PC-9 (cell line): ENCODE results near the gene ELMO3. TPM values are rescaled to one million over a fixed set of nuclear protein-coding genes. Genes with fewer than 3 reads are reported as not detected.

Experiments used
- BruUV-seq: library from RNA; stranded (reverse); fragments of 400-500 nt; replicated peaks from 2 replicates; lab custom pipeline; 2021; lab: Mats Ljungman, UMichigan
- CTCF ChIA-PET: fragments of 300-600 bp; sonication (Branson Sonifier 250); formaldehyde crosslinking; loops from one replicate; lab custom pipeline; 2022; ENCODE audit warnings: antibody characterized with exemption; lab: Charles Lee
- POLR2A ChIA-PET: fragments of 300-600 bp; sonication (Branson Sonifier 250); formaldehyde crosslinking; loops from one replicate; lab custom pipeline; 2022; ENCODE audit warnings: antibody characterized with exemption; ENCODE audit not compliant: unreplicated experiment; lab: Charles Lee
- DNase-seq, 2 experiments: peaks; one replicate each; pipeline versions ENCODE4 v3.0.0 to v3.0.0-alpha.2; 2015 to 2022; ENCODE audit warnings: mixed read lengths in 1 of 2
- H2AFZ ChIP-seq: fragments of 200-600 bp; sonication (generic); 2 replicates; pipeline ENCODE4 v1.8.1; 2017; ENCODE audit warnings: antibody characterized with exemption
- H3F3A ChIP-seq: fragments of 200-600 bp; sonication (generic); 2 replicates; pipeline ENCODE4 v1.8.1; 2017; ENCODE audit warnings: antibody characterized with exemption, mild to moderate bottlenecking, low read depth; ENCODE audit not compliant: insufficient read depth
- H3K27ac ChIP-seq: fragments of 200-600 bp; sonication (generic); 2 replicates; pipeline ENCODE4 v1.6.1; 2016; ENCODE audit warnings: mixed run types
- H3K27me3 ChIP-seq: fragments of 200-600 bp; sonication (generic); 2 replicates; pipeline ENCODE4 v1.6.1; 2016; ENCODE audit warnings: low read depth, mixed run types; ENCODE audit not compliant: insufficient read depth
- H3K36me3 ChIP-seq: fragments of 200-600 bp; sonication (generic); 2 replicates; pipeline ENCODE4 v1.6.1; 2016; ENCODE audit warnings: low read depth, mixed run types
- H3K4me1 ChIP-seq: fragments of 200-600 bp; sonication (generic); replicated peaks from 2 replicates; pipeline ENCODE4 v1.6.1; 2016; ENCODE audit warnings: mixed run types; ENCODE audit not compliant: insufficient read depth
- H3K4me2 ChIP-seq: fragments of 200-600 bp; sonication (generic); 2 replicates; pipeline ENCODE4 v1.6.1; 2017; ENCODE audit warnings: mixed run types
- H3K4me3 ChIP-seq: fragments of 200-600 bp; sonication (generic); 2 replicates; pipeline ENCODE4 v1.6.1; 2016; ENCODE audit warnings: mixed run types
- H3K79me2 ChIP-seq: fragments of 200-600 bp; sonication (generic); 2 replicates; pipeline ENCODE4 v1.6.1; 2017; ENCODE audit warnings: low read depth, mixed run types
- H3K9me2 ChIP-seq: fragments of 200-600 bp; sonication (generic); 2 replicates; pipeline ENCODE4 v1.8.1; 2017; ENCODE audit warnings: mild to moderate bottlenecking; ENCODE audit not compliant: insufficient read depth
- H3K9me3 ChIP-seq: fragments of 200-600 bp; sonication (generic); 2 replicates; pipeline ENCODE4 v1.8.1; 2016; ENCODE audit warnings: low read depth; ENCODE audit not compliant: insufficient read depth
- H4K20me1 ChIP-seq: fragments of 200-600 bp; sonication (generic); 2 replicates; pipeline ENCODE4 v1.8.1; 2017; ENCODE audit not compliant: insufficient read depth
- EZH2 ChIP-seq: fragments of 200-600 bp; sonication (generic); IDR thresholded peaks from 2 replicates; pipeline ENCODE4 v1.8.0; 2017; ENCODE audit warnings: antibody characterized with exemption, low read depth
- intact Hi-C: fragments of 100-400 bp; cut with micrococcal nuclease; formaldehyde crosslinking; loops from one replicate; pipeline ENCODE4 v1.10.0; 2022; ENCODE audit not compliant: unreplicated experiment
- total RNA-seq: library from RNA; stranded (reverse); gene quantifications from 2 replicates; pipeline ENCODE4 v1.2.3, GENCODE V29; 2021
- TF ChIP-seq, protein P1 (sequence below): fragments of 200-600 bp; sonication (generic); conservative IDR thresholded peaks from 2 replicates; pipeline ENCODE4 v1.6.1; 2017; ENCODE audit warnings: mixed run types, antibody characterized with exemption, mild to moderate bottlenecking, moderate library complexity

ELMO3 gene
- total RNA-seq, 1 experiment from 2014 or later, result 32.4 TPM

DNA sequence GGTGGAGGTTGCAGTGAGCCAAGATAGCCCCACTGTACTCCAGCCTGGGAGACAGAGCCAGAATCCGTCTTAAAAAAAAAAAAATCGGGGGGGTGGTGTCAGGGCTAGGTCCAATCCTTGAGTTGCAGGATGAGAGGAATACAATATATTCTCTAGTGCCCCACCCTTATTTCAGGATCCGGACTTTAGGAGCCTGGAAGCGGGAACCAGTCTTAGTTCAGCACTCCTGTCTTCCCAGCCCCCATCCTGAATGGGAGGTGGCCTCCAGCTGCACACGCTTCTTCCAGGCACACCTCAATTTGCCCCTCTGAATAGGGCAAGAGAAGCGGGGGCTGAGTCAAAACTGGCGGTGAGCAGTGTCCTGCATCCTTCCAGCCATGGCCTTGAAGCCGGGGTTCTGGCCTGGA lies 46.7 kb downstream of the ELMO3 start:
- H3F3A ChIP-seq, result peaks cover 65% of the 10 kb centered on the region
- intact Hi-C loops, result loop anchor here (1.0 to 10.0 kb wide), 6 partner anchors 19 to 989 kb away; partner anchors contain the start of genes ELMO3, ESRP2, NOL3 and TMEM208
- H3K9me2 ChIP-seq, result no peaks in the 10 kb centered on the region
- H3K79me2 ChIP-seq, result peaks cover 35% of the 10 kb centered on the region
- H3K4me1 ChIP-seq, result peaks cover 59% of the 10 kb centered on the region
- H3K36me3 ChIP-seq, result no peaks in the 10 kb centered on the region
- ChIA-PET POLR2A (interaction anchor here (1.0 to 1.1 kb wide), 2 partner anchors 31 to 33 kb away, joined by 7 to 14 read pairs; no protein-coding TSS in a partner anchor), CTCF (interaction anchor here (0.6 to 1.5 kb wide), 3 partner anchors 33 to 47 kb away, joined by 4 read pairs; no protein-coding TSS in a partner anchor)
- H3K9me3 ChIP-seq, result no peaks in the 10 kb centered on the region
- no peaks in the 10 kb centered on the region; the same call in 1 of the 2 replicates for H3K27me3 ChIP-seq
- H2AFZ ChIP-seq, result peak overlapping the region; percentile 90; the same call in 1 of the 2 replicates
- no peaks in the 10 kb centered on the region for H4K20me1 ChIP-seq
- TF ChIP-seq EZH2, result no peak
- TF ChIP-seq, protein P1, sequence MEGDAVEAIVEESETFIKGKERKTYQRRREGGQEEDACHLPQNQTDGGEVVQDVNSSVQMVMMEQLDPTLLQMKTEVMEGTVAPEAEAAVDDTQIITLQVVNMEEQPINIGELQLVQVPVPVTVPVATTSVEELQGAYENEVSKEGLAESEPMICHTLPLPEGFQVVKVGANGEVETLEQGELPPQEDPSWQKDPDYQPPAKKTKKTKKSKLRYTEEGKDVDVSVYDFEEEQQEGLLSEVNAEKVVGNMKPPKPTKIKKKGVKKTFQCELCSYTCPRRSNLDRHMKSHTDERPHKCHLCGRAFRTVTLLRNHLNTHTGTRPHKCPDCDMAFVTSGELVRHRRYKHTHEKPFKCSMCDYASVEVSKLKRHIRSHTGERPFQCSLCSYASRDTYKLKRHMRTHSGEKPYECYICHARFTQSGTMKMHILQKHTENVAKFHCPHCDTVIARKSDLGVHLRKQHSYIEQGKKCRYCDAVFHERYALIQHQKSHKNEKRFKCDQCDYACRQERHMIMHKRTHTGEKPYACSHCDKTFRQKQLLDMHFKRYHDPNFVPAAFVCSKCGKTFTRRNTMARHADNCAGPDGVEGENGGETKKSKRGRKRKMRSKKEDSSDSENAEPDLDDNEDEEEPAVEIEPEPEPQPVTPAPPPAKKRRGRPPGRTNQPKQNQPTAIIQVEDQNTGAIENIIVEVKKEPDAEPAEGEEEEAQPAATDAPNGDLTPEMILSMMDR, result no peak
- BruUV-seq, result no TSS peak
- H3K27ac ChIP-seq, result peak overlapping the region; percentile 76
- peak overlapping the region; percentile 90 for H3K4me3 ChIP-seq
- DNase-seq, result no peak
- peak overlapping the region; percentile 87 for H3K4me2 ChIP-seq

- peak overlapping the region; percentile 76 for H3K27ac ChIP-seq
- peak overlapping the region; percentile 90 for H3K4me3 ChIP-seq
- peak; percentile 56 to 80 for DNase-seq
- BruUV-seq, result no TSS peak
- H3K4me2 ChIP-seq, result peak overlapping the region; percentile 87
- H3K36me3 ChIP-seq, result no peaks in the 10 kb centered on the region
- H3F3A ChIP-seq, result peaks cover 63% of the 10 kb centered on the region
- POLR2A ChIA-PET, result interaction anchor here (0.6 to 1.4 kb wide), 18 partner anchors 19 to 714 kb away, joined by 3 to 24 read pairs (median 6); partner anchors contain the start of genes HSD11B2 and TMEM208
- H3K9me3 ChIP-seq, result no peaks in the 10 kb centered on the region
- CTCF ChIA-PET, result interaction anchor here (0.6 to 1.5 kb wide), 9 partner anchors 20 to 268 kb away, joined by 3 to 7 read pairs (median 4); no protein-coding TSS in a partner anchor
- H3K27me3 ChIP-seq, result no peaks in the 10 kb centered on the region; the same call in 1 of the 2 replicates
- no peaks in the 10 kb centered on the region for H3K9me2 ChIP-seq
- intact Hi-C loops, result loop anchor here (1.0 to 10.0 kb wide), 6 partner anchors 19 to 989 kb away; partner anchors contain the start of genes ELMO3, ESRP2, NOL3 and TMEM208
- H3K4me1 ChIP-seq, result peaks cover 54% of the 10 kb centered on the region
- no peak for TF ChIP-seq EZH2
- TF ChIP-seq, protein P1, result no peak; the same call in 1 of the 2 replicates
- peaks cover 35% of the 10 kb centered on the region for H3K79me2 ChIP-seq
- H2AFZ ChIP-seq, result peak overlapping the region; percentile 90
- H4K20me1 ChIP-seq, result no peaks in the 10 kb centered on the region
Measured at GRCh38 chr16:67246081-67246755, 47.3 kb downstream of the ELMO3 start.

DNA sequence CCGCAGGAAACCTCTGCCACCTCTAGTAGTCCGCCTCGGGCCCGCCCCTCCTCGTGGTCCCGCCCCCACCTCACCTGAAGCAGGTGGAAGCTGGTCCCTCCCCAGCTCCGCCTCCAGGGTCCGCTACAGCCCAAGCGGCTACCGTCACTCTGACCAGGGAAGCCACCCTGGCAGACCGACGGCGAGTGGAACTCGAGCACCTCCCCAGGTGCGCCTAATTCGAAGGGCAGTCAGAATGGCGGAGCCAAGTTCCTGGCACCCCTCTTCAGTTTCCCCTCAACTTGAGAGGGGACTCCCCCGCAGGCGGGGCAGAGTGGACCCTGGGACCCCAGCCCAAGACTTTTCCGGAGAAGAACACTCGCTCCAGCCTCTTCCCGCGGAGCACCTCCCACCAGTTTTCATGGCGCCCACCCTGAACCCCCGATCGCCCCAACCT lies 47.8 kb downstream of the ELMO3 start:
- Histone ChIP-seq H3K4me1 (peaks cover 48% of the 10 kb centered on the region), H3K9me2 (no peaks in the 10 kb centered on the region), H3F3A (peaks cover 57% of the 10 kb centered on the region), H3K9me3 (no peaks in the 10 kb centered on the region), H3K36me3 (no peaks in the 10 kb centered on the region), H3K27me3 (no peaks in the 10 kb centered on the region; the same call in 1 of the 2 replicates), H3K4me3 (peak overlapping the region; percentile 90), H2AFZ (peak overlapping the region; percentile 90), H4K20me1 (no peaks in the 10 kb centered on the region), H3K27ac (peak overlapping the region; percentile 76), H3K4me2 (peak overlapping the region; percentile 87), H3K79me2 (peaks cover 35% of the 10 kb centered on the region)
- ChIA-PET POLR2A (interaction anchor here (0.5 to 1.4 kb wide), 24 partner anchors 20 to 713 kb away, joined by 3 to 24 read pairs (median 6); partner anchors contain the start of genes HSD11B2 and TMEM208), CTCF (interaction anchor here (0.5 to 1.5 kb wide), 15 partner anchors 9 to 268 kb away, joined by 3 to 9 read pairs (median 5); no protein-coding TSS in a partner anchor)
- DNase-seq, result peak; percentile 87 to 94
- intact Hi-C loops, result loop anchor here (1.0 to 10.0 kb wide), 6 partner anchors 20 to 988 kb away; partner anchors contain the start of genes ELMO3, ESRP2, NOL3 and TMEM208
- TF ChIP-seq EZH2, result no peak
- TF ChIP-seq, protein P1, result 0 out of 2 replicates have a peak, but pooled peaks have one; percentile 39
- TSS peak; percentile 88 for BruUV-seq
